Memory B cell (primary cell): ENCODE data around the gene CYP2F1.

Experiments used
- ATAC-seq: fragments of 150-1000 bp; cut with Tn5 transposase; 2 replicates; pipeline ENCODE4 v1.10.0; 2021; ENCODE audit warnings: low read depth, mild to moderate bottlenecking, moderate library complexity
- DNase-seq, 2 donors: peaks; one replicate each; pipeline ENCODE4 v3.0.0; 2022; ENCODE audit warnings: low spot score in 2 of 2
- H3K27ac Mint-ChIP-seq: one replicate; pipeline ENCODE4 v1.8.0; 2022; ENCODE audit warnings: mild to moderate bottlenecking, moderate library complexity, mixed read lengths
- H3K27me3 Mint-ChIP-seq: one replicate; pipeline ENCODE4 v1.8.0; 2022; ENCODE audit warnings: mixed read lengths
- H3K36me3 Mint-ChIP-seq: one replicate; pipeline ENCODE4 v1.8.0; 2022; ENCODE audit warnings: mild to moderate bottlenecking, mixed read lengths
- H3K4me1 Mint-ChIP-seq: one replicate; pipeline ENCODE4 v1.8.0; 2022; ENCODE audit warnings: mixed read lengths
- H3K4me3 Mint-ChIP-seq: one replicate; pipeline ENCODE4 v1.8.0; 2022; ENCODE audit warnings: mild to moderate bottlenecking, moderate library complexity, mixed read lengths
- H3K9me3 Mint-ChIP-seq: one replicate; pipeline ENCODE4 v1.8.0; 2022; ENCODE audit warnings: mixed read lengths

CYP2F1 gene

DNA sequence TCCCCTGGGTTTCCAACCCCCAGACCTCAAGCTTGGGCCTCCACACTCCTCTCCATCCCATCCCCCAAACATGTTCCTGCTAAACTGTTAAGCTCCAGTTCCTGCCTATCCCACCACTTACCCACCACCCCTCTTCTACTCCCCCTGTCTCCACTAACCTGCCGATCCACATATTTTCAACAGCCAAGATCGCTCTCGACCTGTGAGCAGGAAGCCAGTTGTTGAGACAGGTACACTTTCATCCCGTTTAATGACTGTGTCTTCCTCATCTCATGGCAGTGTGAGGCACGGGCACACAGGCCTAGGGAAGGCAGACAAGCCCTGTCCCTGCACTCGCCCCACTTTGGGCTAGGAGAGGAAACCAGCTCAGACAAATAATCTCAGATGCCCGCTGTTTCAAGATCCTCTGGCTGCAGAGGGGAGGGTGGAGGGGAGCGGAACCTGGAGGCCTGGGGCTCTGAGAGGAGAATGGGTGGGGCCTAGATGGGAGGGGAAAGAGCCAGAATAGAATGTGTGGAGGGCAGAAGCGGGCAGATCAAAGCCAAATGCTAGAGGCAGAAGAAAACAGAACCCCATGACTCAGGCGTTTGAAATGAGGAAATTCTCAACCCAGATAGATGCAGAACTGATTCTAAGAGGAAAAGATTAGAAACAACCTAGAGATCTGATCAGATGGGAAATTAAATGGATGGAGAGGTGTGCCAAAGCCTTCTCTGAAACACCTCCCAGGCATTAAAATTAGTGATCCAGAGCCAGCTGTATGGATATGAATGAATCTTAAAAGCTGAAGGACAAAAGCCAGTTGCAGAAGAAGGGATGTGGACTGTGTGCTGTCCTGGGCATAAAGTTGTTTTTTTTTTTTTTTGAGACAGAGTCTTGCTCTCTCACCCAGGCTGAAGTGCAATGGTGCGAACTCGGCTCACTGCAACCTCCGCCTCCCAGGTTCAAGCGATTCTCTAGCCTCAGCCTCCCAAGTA lies 61.9 kb downstream of the CYP2F1 start:
- DNase-seq (no peak), ATAC-seq (peak; percentile 32)
- Mint-ChIP-seq H3K27ac (no peak overlapping the region), H3K9me3 (no peaks in the 10 kb centered on the region), H3K4me1 (peaks cover 6% of the 10 kb centered on the region), H3K27me3 (peaks cover 5% of the 10 kb centered on the region), H3K36me3 (no peaks in the 10 kb centered on the region), H3K4me3 (no peak overlapping the region)
